GM12891 (cell line): ENCODE results near the gene PAK3. TPM values are rescaled to one million over a fixed set of nuclear protein-coding genes. Genes with fewer than 3 reads are reported as not detected.

Source experiments
- DNase-seq: peaks from one replicate; pipeline ENCODE4 v3.0.0; 2011; ENCODE audit warnings: low spot score; ENCODE audit not compliant: insufficient read length
- FAIRE-seq: peaks from 2 replicates; lab custom pipeline; 2011; peaks lifted over from hg19 to GRCh38; lab: Jason Lieb, UNC
- PAX5 ChIP-seq: IDR thresholded peaks from 2 replicates; pipeline ENCODE4 v1.6.1; 2011; ENCODE audit warnings: low read length, moderate library complexity, mild to moderate bottlenecking; ENCODE audit not compliant: insufficient read depth, severe bottlenecking
- POLR2A ChIP-seq: IDR thresholded peaks from 2 replicates; pipeline ENCODE4 v1.6.1; 2011; ENCODE audit warnings: low read depth, low read length, control low read depth
- POLR2AphosphoS5 ChIP-seq: IDR thresholded peaks from 2 replicates; pipeline ENCODE4 v1.6.1; 2011; ENCODE audit warnings: low read depth, low read length, control low read depth
- POU2F2 ChIP-seq: IDR thresholded peaks from 2 replicates; pipeline ENCODE4 v1.6.1; 2011; ENCODE audit warnings: low read depth, mild to moderate bottlenecking, control low read depth, low read length, moderate library complexity
- SPI1 ChIP-seq: IDR thresholded peaks from 2 replicates; pipeline ENCODE4 v1.6.1; 2011; ENCODE audit warnings: low read depth, low read length, control low read depth
- TAF1 ChIP-seq: IDR thresholded peaks from 2 replicates; pipeline ENCODE4 v1.6.1; 2011; ENCODE audit warnings: low read depth, low read length, control low read depth
- polyA plus RNA-seq: library from polyadenylated mRNA; unstranded; fragments of >200 nt; gene quantifications from one replicate; pipeline ENCODE4 v1.2.1, GENCODE V29; 2012; ENCODE audit warnings: low read depth, missing spikeins, inconsistent platforms; ENCODE audit not compliant: missing spikeins

PAK3 gene
- polyA plus RNA-seq = not detected

DNA sequence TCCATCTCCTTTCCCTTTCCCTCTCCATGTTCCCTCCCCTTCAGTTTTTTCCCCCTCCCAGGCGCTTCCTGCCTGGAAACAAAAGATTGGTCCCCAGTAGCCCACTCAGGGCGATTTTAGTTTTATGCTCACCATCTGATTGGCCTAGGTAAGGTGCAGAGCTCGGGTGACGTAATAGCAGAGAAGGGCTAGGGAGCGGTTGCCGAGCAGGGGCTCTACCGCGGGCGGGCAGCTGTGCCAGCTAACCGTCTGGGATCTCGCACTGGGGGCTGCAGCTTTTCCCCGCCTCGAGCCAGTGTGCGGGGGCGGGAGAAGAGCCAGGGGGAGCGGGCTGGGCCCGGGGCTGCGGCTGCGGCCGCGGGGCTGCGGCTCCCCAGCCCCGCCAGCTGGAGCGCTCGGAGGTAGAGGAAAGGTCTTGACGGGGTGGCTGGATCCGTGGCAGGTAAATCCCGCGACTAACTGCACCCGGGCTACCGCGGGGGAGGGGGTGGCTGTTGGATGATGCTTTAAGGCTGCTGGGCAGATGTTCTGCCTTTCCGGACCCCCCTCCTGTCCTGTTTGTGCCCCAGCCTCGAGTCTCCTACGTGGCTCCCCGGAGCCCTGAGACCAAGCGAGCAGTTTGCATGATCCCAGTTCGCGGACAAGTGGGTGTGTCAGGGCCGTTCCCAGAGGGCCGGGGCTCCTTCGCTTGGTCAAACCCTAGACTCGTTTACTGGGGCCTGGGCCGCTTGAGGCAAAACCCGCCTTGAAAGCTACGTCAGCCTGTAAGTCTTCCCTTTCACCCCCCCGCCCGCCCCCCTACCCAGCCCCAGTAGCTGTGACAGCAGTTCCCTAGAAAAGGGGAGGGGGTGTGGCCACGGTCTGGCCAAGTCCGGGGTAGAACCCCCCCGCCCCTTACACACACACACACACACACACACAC, at the start of gene PAK3:
PAK3 (plus strand) TSS at position 218 of the 922 bp plus-strand sequence. CDS start 26,913 bp downstream, outside the sequence.
- no peak for TF ChIP-seq POLR2AphosphoS5
- TF ChIP-seq POLR2A = no peak
- TF ChIP-seq PAX5 = no peak
- no peak for TF ChIP-seq TAF1
- TF ChIP-seq SPI1 = no peak
- TF ChIP-seq POU2F2 = no peak
- DNase-seq (no peak), FAIRE-seq (no peak)

DNA sequence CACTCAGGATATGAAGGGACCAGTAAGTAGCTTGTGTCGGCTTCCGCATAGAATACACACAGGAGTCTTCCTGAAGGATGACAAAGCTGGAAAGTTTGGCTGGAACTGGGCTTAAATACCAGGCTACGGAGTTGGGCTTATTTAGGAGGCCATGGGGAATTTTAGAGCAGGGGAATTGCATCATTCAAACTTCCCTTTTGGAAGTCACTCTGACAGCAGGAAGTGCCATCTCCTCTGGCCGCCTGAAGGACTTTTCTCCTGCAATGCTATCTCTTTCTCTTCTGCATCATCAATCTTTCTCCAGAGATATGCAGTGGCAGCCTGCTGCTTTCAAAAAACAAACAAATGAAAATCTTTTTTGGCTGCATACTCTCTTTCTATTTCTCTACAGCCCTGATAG, 48.4 kb upstream of the PAK3 start:
- no peak for TF ChIP-seq SPI1
- DNase-seq (no peak), FAIRE-seq (no peak)

DNA sequence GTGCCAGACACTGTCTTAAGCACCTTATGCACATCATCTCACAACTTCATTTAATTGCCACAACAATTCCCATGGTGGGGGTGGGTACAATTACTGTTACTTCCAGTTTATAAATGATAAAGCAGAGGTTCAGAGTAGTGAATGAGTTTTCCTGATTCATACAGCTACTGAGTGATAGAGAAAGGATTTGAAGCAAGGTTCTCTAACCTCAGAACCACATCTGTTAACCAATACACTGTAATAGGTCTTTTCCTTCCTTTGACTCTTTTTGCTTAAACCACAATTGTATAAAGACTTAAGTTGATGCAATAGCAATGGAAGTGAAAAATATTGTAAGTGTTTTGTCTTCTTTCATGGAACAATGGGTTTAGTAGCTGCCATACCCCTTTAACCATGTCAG, 43.5 kb upstream of the PAK3 start:
- TF ChIP-seq POLR2AphosphoS5 (no peak), SPI1 (no peak), TAF1 (no peak), PAX5 (no peak), POLR2A (no peak), POU2F2 (no peak)
- FAIRE-seq (no peak), DNase-seq (no peak)

DNA sequence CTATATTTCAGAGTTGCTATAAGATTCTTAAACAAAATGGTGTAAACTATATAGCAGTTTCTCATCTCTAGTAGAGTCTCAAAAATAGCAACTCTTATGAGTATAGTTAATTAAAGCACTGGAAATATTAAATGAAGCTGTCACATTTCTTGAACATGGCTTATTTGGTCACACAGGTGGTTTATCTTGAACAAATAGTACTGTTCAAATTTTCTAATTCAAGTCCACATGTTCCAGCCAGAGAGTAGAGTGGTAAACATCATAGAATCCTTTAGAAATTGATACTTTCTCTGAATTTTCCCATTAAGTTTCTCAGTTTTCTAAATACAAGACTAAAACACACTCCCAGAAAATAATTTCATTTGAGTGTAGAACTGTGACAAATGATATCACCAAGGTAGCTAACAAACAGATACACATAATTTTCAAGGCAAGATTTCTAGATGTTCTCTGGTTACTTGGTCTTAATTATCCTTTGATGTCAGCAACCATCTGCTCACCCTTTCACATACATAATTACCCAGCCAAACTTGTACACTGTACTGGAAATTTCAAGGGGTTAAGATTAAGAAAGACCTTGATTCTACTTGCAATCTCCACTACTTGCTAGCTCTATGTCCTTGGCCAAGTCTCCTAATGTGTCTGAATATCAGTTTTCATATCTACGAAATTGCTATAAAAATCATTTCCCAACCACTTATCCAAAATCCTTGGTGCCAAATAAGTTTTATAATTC, 24.3 kb upstream of the PAK3 start:
- TF ChIP-seq TAF1 (no peak), SPI1 (no peak), POU2F2 (no peak), POLR2A (no peak), PAX5 (no peak), POLR2AphosphoS5 (no peak)
- no peak for DNase-seq
- no peak for FAIRE-seq

DNA sequence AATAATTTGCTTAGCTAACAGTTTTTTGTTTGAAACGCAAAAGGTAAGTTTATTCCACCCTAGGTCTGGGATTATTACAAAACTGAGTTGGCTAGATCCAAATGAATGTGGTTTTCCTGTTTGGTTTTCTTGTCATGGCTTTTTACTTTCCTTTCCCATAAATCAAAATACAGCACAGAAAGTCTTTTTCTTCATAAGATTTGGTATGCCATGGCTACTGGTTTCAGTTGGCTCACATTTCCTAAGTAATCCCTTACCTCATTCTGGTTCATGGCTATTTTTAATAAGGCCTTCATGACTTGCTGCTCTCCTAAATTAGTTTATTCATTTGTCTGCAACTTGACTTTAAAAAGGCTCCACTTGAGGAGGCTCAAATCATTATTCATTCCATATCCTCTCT, 12.9 kb upstream of the PAK3 start:
- no peak for TF ChIP-seq POLR2AphosphoS5
- DNase-seq (no peak), FAIRE-seq (no peak)

DNA sequence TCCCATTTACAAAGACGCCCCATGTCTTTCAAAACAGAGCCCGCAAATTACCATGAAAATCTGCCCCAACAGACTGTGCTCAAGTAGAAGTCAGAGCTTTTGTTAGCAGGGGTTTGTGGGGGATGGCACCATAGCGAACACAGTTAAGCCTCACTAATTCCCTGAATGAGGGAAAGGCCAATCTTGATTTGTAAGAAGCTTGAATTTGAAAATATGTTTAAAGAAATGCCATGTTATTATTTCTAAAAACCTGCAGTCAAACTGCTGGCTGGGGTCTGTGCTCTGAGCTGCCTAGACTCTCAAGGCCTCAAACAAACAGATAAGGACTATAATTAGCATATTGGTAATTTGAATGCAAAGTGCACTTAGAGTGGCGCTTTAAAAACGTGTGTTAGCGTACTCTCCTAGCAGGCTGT, 9.4 kb upstream of the PAK3 start:
- TF ChIP-seq PAX5 (no peak), POU2F2 (no peak), SPI1 (no peak), POLR2A (no peak), TAF1 (no peak), POLR2AphosphoS5 (no peak)
- FAIRE-seq (no peak), DNase-seq (no peak)

DNA sequence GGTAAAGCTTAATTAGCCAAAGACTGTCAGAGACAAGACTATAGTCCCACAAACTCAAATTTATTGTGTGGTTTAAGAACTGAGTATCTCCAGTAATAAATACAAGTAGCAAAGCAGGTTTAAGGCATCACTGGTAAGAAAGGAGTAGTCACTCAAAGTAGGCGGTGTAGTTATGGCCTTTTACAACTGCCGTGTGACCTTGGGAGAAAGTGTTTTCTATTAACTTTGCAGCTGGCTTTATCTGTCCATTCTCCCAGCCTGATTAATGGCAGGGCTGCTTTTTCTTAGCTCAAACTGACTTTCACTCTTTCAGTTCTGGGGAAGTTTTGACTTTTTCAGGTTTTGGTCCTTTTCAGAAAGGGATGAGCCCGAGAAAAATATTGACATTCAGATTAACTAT, 7.4 kb upstream of the PAK3 start:
- no peak for TF ChIP-seq TAF1
- TF ChIP-seq POU2F2 = no peak
- no peak for TF ChIP-seq POLR2A
- TF ChIP-seq POLR2AphosphoS5 = no peak
- no peak for TF ChIP-seq SPI1
- TF ChIP-seq PAX5 = no peak
- FAIRE-seq (no peak), DNase-seq (no peak)

DNA sequence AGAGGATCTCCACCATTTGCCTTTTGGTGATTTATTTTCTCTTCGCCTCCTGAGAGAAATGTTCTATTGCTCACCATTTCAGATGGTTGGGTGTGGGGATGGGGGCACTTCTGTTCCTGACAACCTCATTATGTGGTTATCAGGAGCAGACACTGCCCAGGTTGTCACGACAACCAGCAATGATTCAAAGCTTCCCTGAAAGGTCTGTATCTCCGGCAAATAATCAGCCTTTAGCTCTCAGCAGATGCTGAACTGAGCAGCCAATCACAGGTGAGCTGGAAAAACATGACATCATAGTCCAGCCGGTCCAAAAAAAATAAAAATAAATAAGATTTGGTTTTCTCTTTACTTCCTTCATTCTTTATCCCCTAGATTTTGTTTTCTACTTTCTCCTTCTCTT, 5.5 kb upstream of the PAK3 start:
- DNase-seq (no peak), FAIRE-seq (no peak)
- no peak for TF ChIP-seq POU2F2
- TF ChIP-seq POLR2AphosphoS5 = no peak
- TF ChIP-seq PAX5 = no peak
- no peak for TF ChIP-seq TAF1
- no peak for TF ChIP-seq POLR2A
- TF ChIP-seq SPI1 = no peak

DNA sequence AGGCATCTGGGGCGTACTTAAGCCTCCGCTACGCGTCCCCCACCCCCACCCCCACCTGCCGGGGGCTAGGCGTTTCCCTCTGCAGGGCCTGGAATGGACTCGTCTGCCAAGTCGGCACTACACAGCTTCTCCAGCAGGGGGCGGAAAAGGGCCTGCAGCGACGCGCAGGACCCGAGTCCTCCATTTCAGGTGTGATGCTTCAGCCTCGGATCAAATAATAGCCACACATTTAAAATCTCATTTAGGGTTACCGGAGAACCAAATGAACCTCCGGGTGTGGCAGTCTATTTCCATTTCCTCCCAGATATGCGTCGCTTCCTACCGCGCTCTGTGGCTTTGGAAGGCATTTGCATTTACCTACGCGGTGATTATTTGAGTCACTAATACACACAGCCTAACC, 2.9 kb downstream of the PAK3 start:
- TF ChIP-seq POLR2A (no peak), TAF1 (no peak), POU2F2 (no peak), PAX5 (no peak), POLR2AphosphoS5 (no peak), SPI1 (no peak)
- DNase-seq (peak; percentile 29), FAIRE-seq (peak; percentile 93)

DNA sequence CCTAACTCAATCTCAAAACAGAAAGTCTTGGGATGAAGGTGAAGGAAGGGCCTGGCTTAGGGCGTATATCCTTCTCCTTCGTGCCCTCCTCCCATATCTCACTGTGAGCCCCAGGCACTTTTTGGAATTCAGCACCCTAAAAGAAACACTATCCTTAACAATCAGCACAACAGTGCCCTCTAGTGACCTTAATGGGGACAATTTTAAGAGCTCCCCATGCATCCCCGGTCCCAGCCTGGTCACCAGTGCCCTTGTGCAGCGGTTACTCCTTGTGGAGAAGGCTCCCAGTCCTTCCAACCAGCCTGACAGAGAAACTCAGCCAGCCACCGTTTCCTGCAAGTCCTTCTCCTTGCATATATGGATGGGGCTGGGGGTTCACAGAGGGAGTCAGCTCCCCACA, 4.2 kb downstream of the PAK3 start:
- TF ChIP-seq POLR2A = no peak
- no peak for TF ChIP-seq SPI1
- TF ChIP-seq PAX5 = no peak
- TF ChIP-seq TAF1 = no peak
- no peak for TF ChIP-seq POLR2AphosphoS5
- TF ChIP-seq POU2F2 = no peak
- FAIRE-seq = peak; percentile 83
- DNase-seq = peak; percentile 27
